Measurements from ENCODE around the gene HLA-F.

DNA sequence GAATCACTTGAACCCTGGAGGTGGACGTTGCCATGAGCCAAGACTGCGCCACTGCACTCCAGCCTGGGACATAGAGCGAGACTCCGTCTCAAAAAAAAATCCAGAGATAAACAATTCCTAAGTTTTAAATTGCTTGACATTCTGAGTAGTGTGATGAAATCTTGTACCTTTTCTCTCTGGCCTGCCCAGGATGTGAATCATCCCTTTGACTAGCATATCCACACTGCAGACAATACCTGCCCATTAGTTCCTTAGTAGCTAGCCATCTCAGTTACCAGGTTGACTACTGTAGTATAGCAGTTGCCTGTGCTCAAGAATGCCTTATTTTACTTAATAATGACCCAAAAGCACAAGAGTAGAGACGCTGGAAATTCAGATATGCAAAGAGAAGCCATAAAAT lies 45.1 kb upstream of the HLA-F start:
- no peak for TF ChIP-seq CTCF (conservative IDR thresholded peaks at IDR 0.05)
- no peak for TF ChIP-seq ZFX (IDR thresholded peaks at IDR 0.05)
